SK-N-SH treated with all-trans-retinoic acid at 6 μM for 48 hours (cell line): ENCODE results near the gene DOCK11.

Experiments used
- ARNTL ChIP-seq: fragments of 450-650 bp; formaldehyde crosslinking; IDR thresholded peaks from 2 replicates; pipeline ENCODE4 v1.5.0; 2020; ENCODE audit warnings: low read depth, mild to moderate bottlenecking, moderate library complexity, borderline replicate concordance
- BACH2 ChIP-seq: fragments of 250-450 bp; sonication (Bioruptor Pico); IDR thresholded peaks from 2 replicates; pipeline ENCODE4 v1.9.0; 2021; ENCODE audit warnings: mild to moderate bottlenecking, borderline replicate concordance
- ESRRG ChIP-seq: fragments of 250-450 bp; sonication (Bioruptor Pico); IDR thresholded peaks from 2 replicates; pipeline ENCODE4 v1.6.1; 2021; ENCODE audit warnings: mild to moderate bottlenecking
- GLIS3 ChIP-seq: fragments of 250-450 bp; sonication (Bioruptor Pico); IDR thresholded peaks from 2 replicates; pipeline ENCODE4 v1.5.0; 2020; ENCODE audit warnings: mild to moderate bottlenecking, moderate library complexity
- PPARA ChIP-seq: fragments of 250-450 bp; sonication (Bioruptor Pico); IDR thresholded peaks from 2 replicates; pipeline ENCODE4 v1.5.0; 2020; ENCODE audit warnings: mild to moderate bottlenecking, borderline replicate concordance
- SNAI2 ChIP-seq: fragments of 250-450 bp; sonication (Bioruptor Pico); IDR thresholded peaks from 2 replicates; pipeline ENCODE4 v1.5.0; 2020; ENCODE audit warnings: mild to moderate bottlenecking, moderate library complexity
- TCF4 ChIP-seq: fragments of 250-450 bp; sonication (Bioruptor Pico); IDR thresholded peaks from 2 replicates; pipeline ENCODE4 v1.8.0; 2021; ENCODE audit warnings: mild to moderate bottlenecking, moderate library complexity, borderline replicate concordance
- ZFP30 ChIP-seq: fragments of 450-650 bp; formaldehyde crosslinking; IDR thresholded peaks from 2 replicates; pipeline ENCODE4 v1.5.0; 2022; ENCODE audit warnings: mild to moderate bottlenecking, moderate library complexity
- ZNF565 ChIP-seq: fragments of 450-650 bp; formaldehyde crosslinking; conservative IDR thresholded peaks from 2 replicates; pipeline ENCODE4 v1.5.0; 2020; ENCODE audit warnings: low read depth, mild to moderate bottlenecking, moderate library complexity
- ZNF8 ChIP-seq: fragments of 450-650 bp; formaldehyde crosslinking; IDR thresholded peaks from 2 replicates; pipeline ENCODE4 v1.5.0; 2020; ENCODE audit warnings: mild to moderate bottlenecking, moderate library complexity
- TF ChIP-seq, protein P1 (sequence below): fragments of 250-450 bp; sonication (Bioruptor Pico); IDR thresholded peaks from 2 replicates; pipeline ENCODE4 v1.8.0; 2021; ENCODE audit warnings: low read depth, mild to moderate bottlenecking, moderate library complexity, borderline replicate concordance
- TF ChIP-seq, protein P2 (sequence below): fragments of 250-450 bp; sonication (Bioruptor Pico); IDR thresholded peaks from 2 replicates; pipeline ENCODE4 v1.5.1; 2020; ENCODE audit warnings: low read depth, mild to moderate bottlenecking, moderate library complexity
- TF ChIP-seq, protein P3 (sequence below): fragments of 250-450 bp; sonication (Bioruptor Pico); IDR thresholded peaks from 2 replicates; pipeline ENCODE4 v1.8.0; 2020; ENCODE audit warnings: mild to moderate bottlenecking, moderate library complexity, borderline replicate concordance
- TF ChIP-seq, protein P4 (sequence below): fragments of 250-450 bp; sonication (Bioruptor Pico); IDR thresholded peaks from 2 replicates; pipeline ENCODE4 v1.5.0; 2020; ENCODE audit warnings: mild to moderate bottlenecking, moderate library complexity

DNA sequence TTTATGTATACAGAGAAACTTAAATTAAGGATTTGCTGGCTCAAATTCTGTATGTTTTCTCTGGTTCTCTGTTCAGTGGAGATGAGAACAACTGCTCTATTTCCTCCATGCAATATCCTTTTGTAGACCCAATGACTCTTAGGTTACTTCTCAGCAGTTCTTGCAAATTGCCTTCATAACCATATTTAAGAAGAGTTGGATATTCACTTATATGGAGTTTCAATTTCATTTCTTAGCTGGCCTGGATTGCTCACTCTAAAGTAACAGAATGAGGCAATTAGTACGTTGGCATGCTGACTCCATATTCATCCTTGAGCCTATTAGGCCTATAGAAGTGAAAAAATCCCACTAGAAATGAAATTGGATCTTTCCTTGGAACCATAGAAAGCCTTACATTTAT, 93.6 kb downstream of the DOCK11 start:
- TF ChIP-seq, protein P1, sequence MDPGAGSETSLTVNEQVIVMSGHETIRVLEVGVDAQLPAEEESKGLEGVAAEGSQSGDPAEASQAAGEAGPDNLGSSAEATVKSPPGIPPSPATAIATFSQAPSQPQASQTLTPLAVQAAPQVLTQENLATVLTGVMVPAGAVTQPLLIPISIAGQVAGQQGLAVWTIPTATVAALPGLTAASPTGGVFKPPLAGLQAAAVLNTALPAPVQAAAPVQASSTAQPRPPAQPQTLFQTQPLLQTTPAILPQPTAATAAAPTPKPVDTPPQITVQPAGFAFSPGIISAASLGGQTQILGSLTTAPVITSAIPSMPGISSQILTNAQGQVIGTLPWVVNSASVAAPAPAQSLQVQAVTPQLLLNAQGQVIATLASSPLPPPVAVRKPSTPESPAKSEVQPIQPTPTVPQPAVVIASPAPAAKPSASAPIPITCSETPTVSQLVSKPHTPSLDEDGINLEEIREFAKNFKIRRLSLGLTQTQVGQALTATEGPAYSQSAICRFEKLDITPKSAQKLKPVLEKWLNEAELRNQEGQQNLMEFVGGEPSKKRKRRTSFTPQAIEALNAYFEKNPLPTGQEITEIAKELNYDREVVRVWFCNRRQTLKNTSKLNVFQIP (CRISPR knock-in tag): no peak
- TF ChIP-seq SNAI2: no peak
- TF ChIP-seq GLIS3 (CRISPR knock-in tag): no peak
- TF ChIP-seq ZNF565 (CRISPR knock-in tag): no peak
- TF ChIP-seq, protein P2, sequence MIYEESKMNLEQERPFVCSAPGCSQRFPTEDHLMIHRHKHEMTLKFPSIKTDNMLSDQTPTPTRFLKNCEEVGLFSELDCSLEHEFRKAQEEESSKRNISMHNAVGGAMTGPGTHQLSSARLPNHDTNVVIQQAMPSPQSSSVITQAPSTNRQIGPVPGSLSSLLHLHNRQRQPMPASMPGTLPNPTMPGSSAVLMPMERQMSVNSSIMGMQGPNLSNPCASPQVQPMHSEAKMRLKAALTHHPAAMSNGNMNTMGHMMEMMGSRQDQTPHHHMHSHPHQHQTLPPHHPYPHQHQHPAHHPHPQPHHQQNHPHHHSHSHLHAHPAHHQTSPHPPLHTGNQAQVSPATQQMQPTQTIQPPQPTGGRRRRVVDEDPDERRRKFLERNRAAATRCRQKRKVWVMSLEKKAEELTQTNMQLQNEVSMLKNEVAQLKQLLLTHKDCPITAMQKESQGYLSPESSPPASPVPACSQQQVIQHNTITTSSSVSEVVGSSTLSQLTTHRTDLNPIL (CRISPR knock-in tag): no peak
- TF ChIP-seq BACH2 (CRISPR knock-in tag): no peak
- TF ChIP-seq, protein P3, sequence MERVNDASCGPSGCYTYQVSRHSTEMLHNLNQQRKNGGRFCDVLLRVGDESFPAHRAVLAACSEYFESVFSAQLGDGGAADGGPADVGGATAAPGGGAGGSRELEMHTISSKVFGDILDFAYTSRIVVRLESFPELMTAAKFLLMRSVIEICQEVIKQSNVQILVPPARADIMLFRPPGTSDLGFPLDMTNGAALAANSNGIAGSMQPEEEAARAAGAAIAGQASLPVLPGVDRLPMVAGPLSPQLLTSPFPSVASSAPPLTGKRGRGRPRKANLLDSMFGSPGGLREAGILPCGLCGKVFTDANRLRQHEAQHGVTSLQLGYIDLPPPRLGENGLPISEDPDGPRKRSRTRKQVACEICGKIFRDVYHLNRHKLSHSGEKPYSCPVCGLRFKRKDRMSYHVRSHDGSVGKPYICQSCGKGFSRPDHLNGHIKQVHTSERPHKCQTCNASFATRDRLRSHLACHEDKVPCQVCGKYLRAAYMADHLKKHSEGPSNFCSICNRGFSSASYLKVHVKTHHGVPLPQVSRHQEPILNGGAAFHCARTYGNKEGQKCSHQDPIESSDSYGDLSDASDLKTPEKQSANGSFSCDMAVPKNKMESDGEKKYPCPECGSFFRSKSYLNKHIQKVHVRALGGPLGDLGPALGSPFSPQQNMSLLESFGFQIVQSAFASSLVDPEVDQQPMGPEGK (CRISPR knock-in tag): no peak
- TF ChIP-seq TCF4 (CRISPR knock-in tag): no peak
- no peak for TF ChIP-seq ZNF8 (CRISPR knock-in tag)
- TF ChIP-seq ZFP30 (CRISPR knock-in tag): no peak
- TF ChIP-seq ESRRG (CRISPR knock-in tag): no peak
- TF ChIP-seq ARNTL (CRISPR knock-in tag): no peak
- TF ChIP-seq, protein P4, sequence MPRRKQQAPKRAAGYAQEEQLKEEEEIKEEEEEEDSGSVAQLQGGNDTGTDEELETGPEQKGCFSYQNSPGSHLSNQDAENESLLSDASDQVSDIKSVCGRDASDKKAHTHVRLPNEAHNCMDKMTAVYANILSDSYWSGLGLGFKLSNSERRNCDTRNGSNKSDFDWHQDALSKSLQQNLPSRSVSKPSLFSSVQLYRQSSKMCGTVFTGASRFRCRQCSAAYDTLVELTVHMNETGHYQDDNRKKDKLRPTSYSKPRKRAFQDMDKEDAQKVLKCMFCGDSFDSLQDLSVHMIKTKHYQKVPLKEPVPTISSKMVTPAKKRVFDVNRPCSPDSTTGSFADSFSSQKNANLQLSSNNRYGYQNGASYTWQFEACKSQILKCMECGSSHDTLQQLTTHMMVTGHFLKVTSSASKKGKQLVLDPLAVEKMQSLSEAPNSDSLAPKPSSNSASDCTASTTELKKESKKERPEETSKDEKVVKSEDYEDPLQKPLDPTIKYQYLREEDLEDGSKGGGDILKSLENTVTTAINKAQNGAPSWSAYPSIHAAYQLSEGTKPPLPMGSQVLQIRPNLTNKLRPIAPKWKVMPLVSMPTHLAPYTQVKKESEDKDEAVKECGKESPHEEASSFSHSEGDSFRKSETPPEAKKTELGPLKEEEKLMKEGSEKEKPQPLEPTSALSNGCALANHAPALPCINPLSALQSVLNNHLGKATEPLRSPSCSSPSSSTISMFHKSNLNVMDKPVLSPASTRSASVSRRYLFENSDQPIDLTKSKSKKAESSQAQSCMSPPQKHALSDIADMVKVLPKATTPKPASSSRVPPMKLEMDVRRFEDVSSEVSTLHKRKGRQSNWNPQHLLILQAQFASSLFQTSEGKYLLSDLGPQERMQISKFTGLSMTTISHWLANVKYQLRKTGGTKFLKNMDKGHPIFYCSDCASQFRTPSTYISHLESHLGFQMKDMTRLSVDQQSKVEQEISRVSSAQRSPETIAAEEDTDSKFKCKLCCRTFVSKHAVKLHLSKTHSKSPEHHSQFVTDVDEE: no peak
- TF ChIP-seq PPARA (CRISPR knock-in tag): no peak
